Bronchial epithelial cell (primary cell): ENCODE results near the gene AP3D1. TPM values are rescaled to one million over a fixed set of nuclear protein-coding genes. Genes with fewer than 3 reads are reported as not detected.

Experiments used
- DNase-seq: peaks from one replicate; pipeline ENCODE4 v3.0.0-alpha.2; 2010; ENCODE audit warnings: low read depth
- FAIRE-seq: peaks from 2 replicates; lab custom pipeline; 2011; peaks lifted over from hg19 to GRCh38; lab: Jason Lieb, UNC
- H3K27me3 ChIP-seq: 2 replicates; pipeline ENCODE4 v1.5.1; 2011; ENCODE audit warnings: low read length; ENCODE audit not compliant: control insufficient read depth, insufficient read depth
- H3K36me3 ChIP-seq: 2 replicates; pipeline ENCODE4 v1.5.1; 2011; ENCODE audit warnings: low read length; ENCODE audit not compliant: control insufficient read depth, insufficient read depth
- H3K4me3 ChIP-seq: 2 replicates; pipeline ENCODE4 v1.5.1; 2011; ENCODE audit warnings: mild to moderate bottlenecking, low read depth, low read length, control low read depth
- total RNA-seq: library from RNA; depleted of rRNA; stranded (reverse); fragments of >200 nt; gene quantifications from 2 replicates; pipeline ENCODE4 v1.2.1, GENCODE V29; 2014
- TF ChIP-seq, protein P1 (sequence below): IDR thresholded peaks from 2 replicates; pipeline ENCODE4 v1.5.1; 2011; ENCODE audit warnings: mild to moderate bottlenecking, moderate library complexity, low read length, control low read depth, inconsistent platforms; ENCODE audit not compliant: insufficient read depth, severe bottlenecking

AP3D1 gene
- total RNA-seq, 1 donor from 2014 or later, result 72.1 TPM

DNA sequence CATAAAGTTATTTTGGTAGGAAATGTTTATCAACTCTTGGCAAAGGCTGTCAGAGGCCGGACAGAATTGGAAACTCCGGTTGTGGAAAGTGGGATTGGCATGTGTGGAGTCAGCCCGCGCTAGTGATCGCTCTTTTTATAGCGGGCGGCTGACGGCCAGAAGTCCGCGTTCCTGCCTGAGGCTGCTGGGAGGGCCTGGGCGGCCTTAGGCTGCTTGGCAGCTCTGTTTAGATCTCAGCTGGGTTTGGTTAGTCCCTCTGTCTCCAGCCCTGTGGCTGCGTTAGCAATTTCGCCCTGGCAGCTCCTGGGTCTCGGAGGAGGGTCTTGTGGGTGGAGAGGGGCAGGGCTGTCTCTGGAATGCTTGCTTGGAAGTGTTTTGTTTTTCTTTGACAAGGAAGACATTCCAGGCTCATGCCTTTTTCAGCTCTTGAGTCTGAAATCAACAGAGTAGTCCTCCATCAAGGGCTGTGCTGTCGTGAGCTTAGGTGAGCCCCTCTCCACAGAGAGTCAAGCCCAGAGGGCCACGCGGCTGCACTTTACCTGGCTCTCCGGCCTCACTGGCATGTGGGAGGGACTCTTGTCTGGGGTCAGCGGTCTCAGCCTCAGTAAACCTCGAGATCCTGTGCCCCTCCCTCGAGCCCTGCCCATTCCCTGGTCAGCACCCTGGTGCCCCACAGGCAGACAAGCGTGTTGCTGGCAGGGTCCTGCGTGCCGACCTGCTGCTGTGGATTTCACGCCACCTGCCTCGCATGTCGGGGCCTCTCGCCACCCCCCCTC lies 34.9 kb upstream of the AP3D1 start:
- peaks cover 34% of the 10 kb centered on the region for H3K36me3 ChIP-seq
- FAIRE-seq (no peak), DNase-seq (no peak)
- no peak overlapping the region for H3K4me3 ChIP-seq
- TF ChIP-seq, protein P1, sequence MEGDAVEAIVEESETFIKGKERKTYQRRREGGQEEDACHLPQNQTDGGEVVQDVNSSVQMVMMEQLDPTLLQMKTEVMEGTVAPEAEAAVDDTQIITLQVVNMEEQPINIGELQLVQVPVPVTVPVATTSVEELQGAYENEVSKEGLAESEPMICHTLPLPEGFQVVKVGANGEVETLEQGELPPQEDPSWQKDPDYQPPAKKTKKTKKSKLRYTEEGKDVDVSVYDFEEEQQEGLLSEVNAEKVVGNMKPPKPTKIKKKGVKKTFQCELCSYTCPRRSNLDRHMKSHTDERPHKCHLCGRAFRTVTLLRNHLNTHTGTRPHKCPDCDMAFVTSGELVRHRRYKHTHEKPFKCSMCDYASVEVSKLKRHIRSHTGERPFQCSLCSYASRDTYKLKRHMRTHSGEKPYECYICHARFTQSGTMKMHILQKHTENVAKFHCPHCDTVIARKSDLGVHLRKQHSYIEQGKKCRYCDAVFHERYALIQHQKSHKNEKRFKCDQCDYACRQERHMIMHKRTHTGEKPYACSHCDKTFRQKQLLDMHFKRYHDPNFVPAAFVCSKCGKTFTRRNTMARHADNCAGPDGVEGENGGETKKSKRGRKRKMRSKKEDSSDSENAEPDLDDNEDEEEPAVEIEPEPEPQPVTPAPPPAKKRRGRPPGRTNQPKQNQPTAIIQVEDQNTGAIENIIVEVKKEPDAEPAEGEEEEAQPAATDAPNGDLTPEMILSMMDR, result no peak
- H3K27me3 ChIP-seq, result no peaks in the 10 kb centered on the region

DNA sequence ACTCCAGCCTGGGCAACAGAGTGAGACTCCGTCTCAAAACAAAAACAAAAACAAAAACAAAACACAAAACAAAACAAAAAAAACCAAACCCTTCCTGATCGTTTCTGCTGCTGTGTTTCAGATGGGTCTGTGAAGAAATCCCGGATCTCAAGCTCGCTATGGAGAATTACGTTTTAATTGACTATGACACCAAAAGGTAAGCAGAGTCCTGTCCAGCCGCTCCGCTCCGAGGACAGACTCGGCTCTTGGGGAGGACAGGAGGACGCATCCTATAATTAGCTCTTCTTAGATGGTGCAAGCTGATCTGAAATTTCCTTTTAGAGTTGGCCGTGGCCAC lies 34.3 kb upstream of the AP3D1 start:
- Histone ChIP-seq H3K36me3 (peaks cover 34% of the 10 kb centered on the region), H3K4me3 (no peak overlapping the region), H3K27me3 (no peaks in the 10 kb centered on the region)
- TF ChIP-seq, protein P1, result no peak
- no peak for FAIRE-seq
- DNase-seq, result no peak

DNA sequence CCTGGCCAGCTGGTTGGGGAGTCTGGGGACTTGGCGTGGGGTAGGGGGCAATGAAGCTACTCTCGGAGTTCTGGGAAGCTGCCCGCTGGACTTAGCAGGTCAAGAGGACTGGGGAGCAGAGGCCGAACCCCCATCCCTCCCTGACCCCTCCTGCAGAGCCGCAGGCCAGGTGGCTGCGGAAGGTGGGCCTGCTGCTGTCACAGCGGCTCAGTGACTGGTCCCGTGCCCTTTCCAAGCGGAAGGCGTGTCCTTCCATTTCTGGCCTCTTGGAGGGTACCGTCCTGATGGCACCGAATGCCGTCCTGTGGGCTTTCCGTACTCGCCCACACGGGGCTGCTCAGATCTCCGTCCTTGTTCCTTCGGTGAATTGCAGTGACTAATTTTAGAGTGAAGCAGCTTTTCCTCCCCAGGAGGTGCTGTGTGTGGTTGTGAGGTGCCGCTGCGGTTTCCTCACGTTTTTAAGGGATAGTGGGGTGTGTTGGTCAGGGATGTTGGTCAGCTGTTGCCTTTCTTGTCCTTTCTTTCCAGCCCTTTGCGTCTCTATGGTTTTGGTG lies 33.1 kb upstream of the AP3D1 start:
- FAIRE-seq (no peak), DNase-seq (no peak)
- Histone ChIP-seq H3K36me3 (peaks cover 31% of the 10 kb centered on the region), H3K27me3 (no peaks in the 10 kb centered on the region), H3K4me3 (no peak overlapping the region)
- TF ChIP-seq, protein P1, result no peak

DNA sequence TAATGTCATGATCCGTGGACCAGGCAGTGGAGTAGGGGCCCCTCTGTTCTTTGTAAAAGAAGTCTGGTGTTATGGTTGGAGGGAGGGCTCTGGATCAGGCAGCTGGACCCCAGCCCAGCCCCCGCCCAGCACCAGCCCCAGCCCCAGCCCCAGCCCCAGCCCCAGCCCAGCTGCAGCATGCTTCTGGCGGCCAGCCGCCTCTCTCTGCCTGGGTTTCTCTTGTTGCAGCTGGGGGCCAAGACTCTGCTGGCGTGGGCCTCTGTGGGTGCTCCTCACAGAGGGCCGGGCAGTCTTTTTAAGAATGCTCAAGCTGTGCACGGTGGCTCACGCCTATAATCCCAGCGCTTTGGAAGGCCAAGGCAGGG lies 30.2 kb upstream of the AP3D1 start:
- Histone ChIP-seq H3K4me3 (no peak overlapping the region), H3K27me3 (no peaks in the 10 kb centered on the region), H3K36me3 (peaks cover 21% of the 10 kb centered on the region)
- TF ChIP-seq, protein P1, result no peak
- DNase-seq (no peak), FAIRE-seq (no peak)

DNA sequence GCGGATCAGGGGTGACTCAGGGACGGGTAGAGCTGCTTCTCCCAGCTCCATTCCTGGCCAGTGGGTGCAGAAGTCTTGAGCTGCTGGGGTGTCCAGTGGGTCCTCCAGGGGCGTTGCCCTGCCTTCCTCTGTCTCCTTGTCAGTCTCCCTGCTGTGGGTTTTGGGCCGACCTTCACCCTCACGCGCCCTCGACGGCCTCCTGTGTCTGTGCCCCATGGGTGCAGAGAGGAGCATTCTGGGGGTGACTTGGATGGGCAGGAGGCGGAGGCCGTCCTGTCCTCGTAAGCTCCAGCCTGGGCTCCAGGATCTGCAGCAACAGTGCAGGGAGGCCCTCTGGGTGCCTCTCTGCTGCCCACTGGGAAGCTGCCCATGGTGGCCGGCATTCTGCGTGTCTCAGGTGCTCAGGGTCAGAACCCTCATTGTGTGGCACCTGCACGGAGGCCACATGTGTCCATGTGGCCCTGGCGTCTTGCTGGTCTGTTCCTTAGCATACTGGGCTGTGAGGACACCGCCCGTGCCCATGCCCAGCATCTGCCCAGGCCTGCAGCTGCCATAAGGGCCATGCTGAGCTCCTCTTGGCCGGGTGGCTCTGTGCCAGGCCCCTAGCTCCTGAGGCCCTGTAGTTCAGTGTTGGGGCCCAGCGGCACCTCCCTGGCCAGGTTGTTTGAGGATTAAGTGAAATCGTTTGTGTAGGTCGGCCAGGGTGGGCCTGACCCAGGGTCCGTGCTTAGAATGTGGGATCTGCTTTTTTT lies 29.7 kb upstream of the AP3D1 start:
- no peak for DNase-seq
- Histone ChIP-seq H3K36me3 (peaks cover 16% of the 10 kb centered on the region), H3K27me3 (no peaks in the 10 kb centered on the region), H3K4me3 (no peak overlapping the region)
- TF ChIP-seq, protein P1, result no peak
- no peak for FAIRE-seq
